Measurements from ENCODE around the gene LIF. TPM values are rescaled to one million over a fixed set of nuclear protein-coding genes. Genes with fewer than 3 reads are reported as not detected.

Gene LIF
- total and polyA plus RNA-seq, 2 of the 4 experiments (the other 2 are of a cell fraction), result 130 to 214 TPM

DNA sequence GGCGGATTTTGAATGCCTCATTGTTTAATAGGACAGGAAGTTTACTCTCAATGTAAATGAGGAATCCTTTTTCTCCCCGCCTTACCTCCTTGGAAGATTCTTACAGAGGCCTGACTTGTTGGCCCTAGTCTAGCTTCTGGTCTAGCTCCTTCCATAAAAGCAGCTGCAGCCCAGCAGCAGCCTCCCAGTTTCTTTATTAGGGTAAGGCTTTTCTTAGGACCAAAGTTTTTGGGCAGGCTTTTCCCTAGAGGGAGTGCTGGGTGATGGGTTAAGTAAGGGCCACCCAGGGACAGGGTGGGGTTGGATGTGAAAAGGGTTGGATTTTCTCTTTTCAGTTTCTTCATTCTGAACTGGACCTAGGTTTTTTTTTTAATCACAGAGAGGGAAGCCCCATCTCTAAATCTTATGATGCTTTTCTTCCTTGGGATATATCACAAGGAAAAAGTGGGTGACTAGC, 49.7 kb downstream of the LIF start:
- no peak overlapping the region for H3K4me3 ChIP-seq (ENCODE audit: insufficient read depth, low read depth, low read length)
- no TSS peak for BruUV-seq (replicated peaks)
- WGBS, 2 experiments (ENCODE audit: extremely low coverage in 2 of 2, insufficient read length in 1 of 2), result no CpG with 5 or more reads among the region's 2 CpGs
- TF ChIP-seq, protein P1, sequence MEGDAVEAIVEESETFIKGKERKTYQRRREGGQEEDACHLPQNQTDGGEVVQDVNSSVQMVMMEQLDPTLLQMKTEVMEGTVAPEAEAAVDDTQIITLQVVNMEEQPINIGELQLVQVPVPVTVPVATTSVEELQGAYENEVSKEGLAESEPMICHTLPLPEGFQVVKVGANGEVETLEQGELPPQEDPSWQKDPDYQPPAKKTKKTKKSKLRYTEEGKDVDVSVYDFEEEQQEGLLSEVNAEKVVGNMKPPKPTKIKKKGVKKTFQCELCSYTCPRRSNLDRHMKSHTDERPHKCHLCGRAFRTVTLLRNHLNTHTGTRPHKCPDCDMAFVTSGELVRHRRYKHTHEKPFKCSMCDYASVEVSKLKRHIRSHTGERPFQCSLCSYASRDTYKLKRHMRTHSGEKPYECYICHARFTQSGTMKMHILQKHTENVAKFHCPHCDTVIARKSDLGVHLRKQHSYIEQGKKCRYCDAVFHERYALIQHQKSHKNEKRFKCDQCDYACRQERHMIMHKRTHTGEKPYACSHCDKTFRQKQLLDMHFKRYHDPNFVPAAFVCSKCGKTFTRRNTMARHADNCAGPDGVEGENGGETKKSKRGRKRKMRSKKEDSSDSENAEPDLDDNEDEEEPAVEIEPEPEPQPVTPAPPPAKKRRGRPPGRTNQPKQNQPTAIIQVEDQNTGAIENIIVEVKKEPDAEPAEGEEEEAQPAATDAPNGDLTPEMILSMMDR (conservative IDR thresholded peaks at IDR 0.05; ENCODE audit: low read depth, low read length), result no peak
- peak; percentile 82 for TF ChIP-seq POLR2A (IDR thresholded peaks at IDR 0.05; ENCODE audit: low read depth, low read length)
- TF ChIP-seq RCOR1 (IDR thresholded peaks at IDR 0.05; ENCODE audit: insufficient replicate concordance, low read length), result no peak
- TF ChIP-seq MAFK (IDR thresholded peaks at IDR 0.05; ENCODE audit: low read depth, low read length), result no peak
- peak; percentile 86; the same call in 1 of the 2 replicates for TF ChIP-seq FOS (IDR thresholded peaks at IDR 0.05; ENCODE audit: low read depth, low read length)
- TF ChIP-seq SMC3 (IDR thresholded peaks at IDR 0.05; ENCODE audit: low read depth, low read length), result peak; percentile 25
- H4K8ac ChIP-seq (ENCODE audit: low read depth in 2 of 2, low read length in 2 of 2), result peak overlapping the region; percentile 98 to 99
- H2BK120ac ChIP-seq (ENCODE audit: low read depth, low read length), result peak overlapping the region; percentile 99
- peaks cover under 1% of the 10 kb centered on the region; the same call in 1 of the 2 replicates for H3K9me3 ChIP-seq (ENCODE audit: control insufficient read depth, insufficient read depth, low read length)
- peak overlapping the region; percentile 97 for H2AK5ac ChIP-seq (ENCODE audit: low read depth, low read length)
- peak overlapping the region; percentile 98 for H3K56ac ChIP-seq (ENCODE audit: extremely low read depth, insufficient read depth, low read length)
- H3K4me1 ChIP-seq (ENCODE audit: control insufficient read depth, insufficient read depth, low read length), result peaks cover 23% of the 10 kb centered on the region
- peak overlapping the region; percentile 99; the same call in 2 of the 3 replicates for H2BK15ac ChIP-seq (ENCODE audit: low read depth, low read length)
- H2AK9ac ChIP-seq (replicated peaks; ENCODE audit: low read depth, low read length, poor library complexity), result peak overlapping the region; percentile 76
- H3K18ac ChIP-seq (ENCODE audit: low read depth, low read length), result peak overlapping the region; percentile 73
- dilution Hi-C loops (cut with HindIII; ENCODE audit: low sequenced_read_pairs, unreplicated experiment) (no loop called here), in situ Hi-C loops (cut with MboI; ENCODE audit: low sequenced_read_pairs) (no loop called here), intact Hi-C loops (cut with micrococcal nuclease) (loop anchor here (1.0 to 5.0 kb wide), 3 partner anchors 8 to 82 kb away; no protein-coding TSS in a partner anchor)
- POLR2A ChIA-PET (ENCODE audit: unreplicated experiment), result interaction anchor here (1.1 to 2.3 kb wide), 7 partner anchors 8 to 59 kb away, joined by 3 to 8 read pairs (median 4); no protein-coding TSS in a partner anchor
- peak overlapping the region; percentile 71 for H4K5ac ChIP-seq (ENCODE audit: low read depth, low read length)
- H3K27me3 ChIP-seq (ENCODE audit: control insufficient read depth, insufficient read depth, low read length), result no peaks in the 10 kb centered on the region
- H3K36me3 ChIP-seq (ENCODE audit: control insufficient read depth, insufficient read depth, low read length), result no peaks in the 10 kb centered on the region
- H4K91ac ChIP-seq (ENCODE audit: insufficient read depth, low read depth, low read length), result peak overlapping the region; percentile 97
- peak overlapping the region; percentile 97 for H3K14ac ChIP-seq (replicated peaks; ENCODE audit: low read depth, low read length)
- peak overlapping the region; percentile 89 for H3K27ac ChIP-seq (ENCODE audit: insufficient read depth, low read length)
- peak overlapping the region; percentile 99 for H2BK5ac ChIP-seq (ENCODE audit: low read depth, low read length, poor library complexity, severe bottlenecking)
- peaks cover 4% of the 10 kb centered on the region; the same call in 1 of the 2 replicates for H4K20me1 ChIP-seq (ENCODE audit: insufficient read depth, low read length)
- CTCF ChIA-PET, result interaction anchor here (0.6 to 1.4 kb wide), 3 partner anchors 8 to 89 kb away, joined by 4 to 7 read pairs (median 5); no protein-coding TSS in a partner anchor
- peak overlapping the region; percentile 58 for H3K9ac ChIP-seq (ENCODE audit: low read depth, low read length)
- H3K79me1 ChIP-seq (ENCODE audit: low read depth in 1 of 2, low read length in 2 of 2), result no peaks in the 10 kb centered on the region
- DNase-seq (no peak), ATAC-seq (ENCODE audit: low read depth) (peak; percentile 40)
- H3K4ac ChIP-seq (ENCODE audit: low read depth, low read length), result peak overlapping the region; percentile 94
- H2AFZ ChIP-seq (replicated peaks; ENCODE audit: low read length, poor library complexity), result peak overlapping the region; percentile 3
- peak overlapping the region; percentile 98 for H2BK20ac ChIP-seq (ENCODE audit: low read depth, low read length)
- peak overlapping the region; percentile 8 for H3K4me2 ChIP-seq (ENCODE audit: low read depth, low read length)
- peak overlapping the region; percentile 99 for H3K23ac ChIP-seq (ENCODE audit: low read depth, low read length)
- H3K9me1 ChIP-seq (ENCODE audit: insufficient read depth, low read length), result peaks cover 24% of the 10 kb centered on the region
